ENCODE results near the gene SPIB. TPM values are rescaled to one million over a fixed set of nuclear protein-coding genes. Genes with fewer than 3 reads are reported as not detected.

The SPIB gene
- polyA plus RNA-seq, 1 donor (not counting 4 experiments of a cell fraction or from before 2014, with no cell fraction given) = not detected

- DNase-seq (ENCODE audit: low read depth, low spot score) = no peak
- H3K9me1 ChIP-seq (ENCODE audit: control insufficient read depth, extremely low read depth, insufficient read depth, low read length) = no peaks in the 10 kb centered on the region
- no peaks in the 10 kb centered on the region for H3K9me3 ChIP-seq (ENCODE audit: control insufficient read depth, low read depth, low read length)
- no peaks in the 10 kb centered on the region for H4K20me1 ChIP-seq (ENCODE audit: control insufficient read depth, extremely low read depth, insufficient read depth, low read length)
- peaks cover 5 to 13% of the 10 kb centered on the region in 2 experiments for H3K36me3 ChIP-seq (ENCODE audit: control insufficient read depth in 2 of 2, extremely low read depth in 1 of 2, insufficient read depth in 2 of 2, low read length in 2 of 2)
- no peak overlapping the region for H3K4me2 ChIP-seq (ENCODE audit: control insufficient read depth, extremely low read depth, insufficient read depth, low read depth, low read length)
- H3K79me2 ChIP-seq (ENCODE audit: control insufficient read depth, insufficient read depth, low read length) = no peaks in the 10 kb centered on the region
- H3K9ac ChIP-seq (ENCODE audit: control insufficient read depth, extremely low read depth, insufficient read depth, low read length) = no peak overlapping the region
- no peak for FAIRE-seq
- no peaks in the 10 kb centered on the region for H3K4me1 ChIP-seq (ENCODE audit: control insufficient read depth, extremely low read depth, insufficient read depth, low read length)
- no peak overlapping the region for H3K27ac ChIP-seq (ENCODE audit: control insufficient read depth, insufficient read depth, low read length)
- H3K27me3 ChIP-seq (ENCODE audit: control insufficient read depth, extremely low read depth, insufficient read depth, low read length) = no peaks in the 10 kb centered on the region
- no peak overlapping the region for H2AFZ ChIP-seq (ENCODE audit: control insufficient read depth, low read length)
- H3K4me3 ChIP-seq (ENCODE audit: control insufficient read depth in 2 of 3, extremely low read depth in 1 of 3, insufficient read depth in 2 of 3, low read depth in 1 of 3, low read length in 3 of 3) = no peak overlapping the region
- no peak for TF ChIP-seq CTCF (optimal IDR thresholded peaks at IDR 0.05 in 1 of 3, IDR thresholded peaks at IDR 0.05 in 1 of 3, conservative IDR thresholded peaks at IDR 0.05 in 1 of 3; ENCODE audit: extremely low read depth in 1 of 3, insufficient read depth in 2 of 3, low read length in 3 of 3)
- no peak for TF ChIP-seq EZH2 (IDR thresholded peaks at IDR 0.05; ENCODE audit: low read length)
- dilution Hi-C loops (cut with MboI; ENCODE audit: extremely low pct_ligation_motif_present, low sequenced_read_pairs) = no loop called here
These were observed 11.9 kb upstream of the SPIB start for GRCh38 chr19:50406829-50407228.

- H3K9me1 ChIP-seq (ENCODE audit: control insufficient read depth, extremely low read depth, insufficient read depth, low read length) = no peaks in the 10 kb centered on the region
- no peaks in the 10 kb centered on the region for H3K27me3 ChIP-seq (ENCODE audit: control insufficient read depth, extremely low read depth, insufficient read depth, low read length)
- H4K20me1 ChIP-seq (ENCODE audit: control insufficient read depth, extremely low read depth, insufficient read depth, low read length) = no peaks in the 10 kb centered on the region
- FAIRE-seq (no peak), DNase-seq (ENCODE audit: low read depth, low spot score) (no peak)
- dilution Hi-C loops (cut with MboI; ENCODE audit: extremely low pct_ligation_motif_present, low sequenced_read_pairs) = no loop called here
- H3K9me3 ChIP-seq (ENCODE audit: control insufficient read depth, low read depth, low read length) = no peaks in the 10 kb centered on the region
- no peaks in the 10 kb centered on the region for H3K4me1 ChIP-seq (ENCODE audit: control insufficient read depth, extremely low read depth, insufficient read depth, low read length)
- no peaks in the 10 kb centered on the region for H3K79me2 ChIP-seq (ENCODE audit: control insufficient read depth, insufficient read depth, low read length)
- H3K4me2 ChIP-seq (ENCODE audit: control insufficient read depth, extremely low read depth, insufficient read depth, low read depth, low read length) = no peak overlapping the region
- no peak overlapping the region for H3K27ac ChIP-seq (ENCODE audit: control insufficient read depth, insufficient read depth, low read length)
- H3K4me3 ChIP-seq (ENCODE audit: control insufficient read depth in 2 of 3, extremely low read depth in 1 of 3, insufficient read depth in 2 of 3, low read depth in 1 of 3, low read length in 3 of 3) = no peak overlapping the region
- H3K9ac ChIP-seq (ENCODE audit: control insufficient read depth, extremely low read depth, insufficient read depth, low read length) = no peak overlapping the region
- no peak for TF ChIP-seq EZH2 (IDR thresholded peaks at IDR 0.05; ENCODE audit: low read length)
- no peak for TF ChIP-seq CTCF (optimal IDR thresholded peaks at IDR 0.05 in 1 of 3, IDR thresholded peaks at IDR 0.05 in 1 of 3, conservative IDR thresholded peaks at IDR 0.05 in 1 of 3; ENCODE audit: extremely low read depth in 1 of 3, insufficient read depth in 2 of 3, low read length in 3 of 3)
- no peak overlapping the region for H2AFZ ChIP-seq (ENCODE audit: control insufficient read depth, low read length)
- peaks cover 9 to 11% of the 10 kb centered on the region in 2 experiments for H3K36me3 ChIP-seq (ENCODE audit: control insufficient read depth in 2 of 2, extremely low read depth in 1 of 2, insufficient read depth in 2 of 2, low read length in 2 of 2)
These were observed 9.4 kb upstream of the SPIB start for GRCh38 chr19:50409347-50409746.
